PC-9 (cell line): ENCODE data around the gene PTGS2. TPM values are rescaled to one million over a fixed set of nuclear protein-coding genes. Genes with fewer than 3 reads are reported as not detected.
"Not testable (repeated sequence)": the region's sequence is repeated elsewhere in the genome, so short reads cannot be mapped to it uniquely, and the experiment has no call there.

ENCODE experiments used
- BruUV-seq: library from RNA; stranded (reverse); fragments of 400-500 nt; replicated peaks from 2 replicates; lab custom pipeline; 2021; lab: Mats Ljungman, UMichigan
- CTCF ChIA-PET: fragments of 300-600 bp; sonication (Branson Sonifier 250); formaldehyde crosslinking; loops from one replicate; lab custom pipeline; 2022; ENCODE audit warnings: antibody characterized with exemption; lab: Charles Lee
- POLR2A ChIA-PET: fragments of 300-600 bp; sonication (Branson Sonifier 250); formaldehyde crosslinking; loops from one replicate; lab custom pipeline; 2022; ENCODE audit warnings: antibody characterized with exemption; ENCODE audit not compliant: unreplicated experiment; lab: Charles Lee
- DNase-seq, 2 experiments: peaks; one replicate each; pipeline versions ENCODE4 v3.0.0 to v3.0.0-alpha.2; 2015 to 2022; ENCODE audit warnings: mixed read lengths in 1 of 2
- H2AFZ ChIP-seq: fragments of 200-600 bp; sonication (generic); 2 replicates; pipeline ENCODE4 v1.8.1; 2017; ENCODE audit warnings: antibody characterized with exemption
- H3F3A ChIP-seq: fragments of 200-600 bp; sonication (generic); 2 replicates; pipeline ENCODE4 v1.8.1; 2017; ENCODE audit warnings: antibody characterized with exemption, mild to moderate bottlenecking, low read depth; ENCODE audit not compliant: insufficient read depth
- H3K27ac ChIP-seq: fragments of 200-600 bp; sonication (generic); 2 replicates; pipeline ENCODE4 v1.6.1; 2016; ENCODE audit warnings: mixed run types
- H3K27me3 ChIP-seq: fragments of 200-600 bp; sonication (generic); 2 replicates; pipeline ENCODE4 v1.6.1; 2016; ENCODE audit warnings: low read depth, mixed run types; ENCODE audit not compliant: insufficient read depth
- H3K36me3 ChIP-seq: fragments of 200-600 bp; sonication (generic); 2 replicates; pipeline ENCODE4 v1.6.1; 2016; ENCODE audit warnings: low read depth, mixed run types
- H3K4me1 ChIP-seq: fragments of 200-600 bp; sonication (generic); replicated peaks from 2 replicates; pipeline ENCODE4 v1.6.1; 2016; ENCODE audit warnings: mixed run types; ENCODE audit not compliant: insufficient read depth
- H3K4me2 ChIP-seq: fragments of 200-600 bp; sonication (generic); 2 replicates; pipeline ENCODE4 v1.6.1; 2017; ENCODE audit warnings: mixed run types
- H3K4me3 ChIP-seq: fragments of 200-600 bp; sonication (generic); 2 replicates; pipeline ENCODE4 v1.6.1; 2016; ENCODE audit warnings: mixed run types
- H3K79me2 ChIP-seq: fragments of 200-600 bp; sonication (generic); 2 replicates; pipeline ENCODE4 v1.6.1; 2017; ENCODE audit warnings: low read depth, mixed run types
- H3K9me2 ChIP-seq: fragments of 200-600 bp; sonication (generic); 2 replicates; pipeline ENCODE4 v1.8.1; 2017; ENCODE audit warnings: mild to moderate bottlenecking; ENCODE audit not compliant: insufficient read depth
- H3K9me3 ChIP-seq: fragments of 200-600 bp; sonication (generic); 2 replicates; pipeline ENCODE4 v1.8.1; 2016; ENCODE audit warnings: low read depth; ENCODE audit not compliant: insufficient read depth
- H4K20me1 ChIP-seq: fragments of 200-600 bp; sonication (generic); 2 replicates; pipeline ENCODE4 v1.8.1; 2017; ENCODE audit not compliant: insufficient read depth
- EZH2 ChIP-seq: fragments of 200-600 bp; sonication (generic); IDR thresholded peaks from 2 replicates; pipeline ENCODE4 v1.8.0; 2017; ENCODE audit warnings: antibody characterized with exemption, low read depth
- intact Hi-C: fragments of 100-400 bp; cut with micrococcal nuclease; formaldehyde crosslinking; loops from one replicate; pipeline ENCODE4 v1.10.0; 2022; ENCODE audit not compliant: unreplicated experiment
- total RNA-seq: library from RNA; stranded (reverse); gene quantifications from 2 replicates; pipeline ENCODE4 v1.2.3, GENCODE V29; 2021
- TF ChIP-seq, protein P1 (sequence below): fragments of 200-600 bp; sonication (generic); conservative IDR thresholded peaks from 2 replicates; pipeline ENCODE4 v1.6.1; 2017; ENCODE audit warnings: mixed run types, antibody characterized with exemption, mild to moderate bottlenecking, moderate library complexity

The PTGS2 gene
- total RNA-seq, 1 experiment from 2014 or later = 0.63 TPM

GRCh38 chr1:186653312-186653711 lies 26.9 kb downstream of the PTGS2 start:
- Histone ChIP-seq H3K27me3 (no peaks in the 10 kb centered on the region), H3K9me2 (no peaks in the 10 kb centered on the region), H2AFZ (no peak overlapping the region), H4K20me1 (no peaks in the 10 kb centered on the region), H3K27ac (no peak overlapping the region), H3K4me3 (no peak overlapping the region), H3K4me1 (no peaks in the 10 kb centered on the region), H3K4me2 (no peak overlapping the region), H3K36me3 (no peaks in the 10 kb centered on the region), H3F3A (no peaks in the 10 kb centered on the region), H3K79me2 (no peaks in the 10 kb centered on the region), H3K9me3 (no peaks in the 10 kb centered on the region)
- TF ChIP-seq EZH2 = no peak
- TF ChIP-seq, protein P1, sequence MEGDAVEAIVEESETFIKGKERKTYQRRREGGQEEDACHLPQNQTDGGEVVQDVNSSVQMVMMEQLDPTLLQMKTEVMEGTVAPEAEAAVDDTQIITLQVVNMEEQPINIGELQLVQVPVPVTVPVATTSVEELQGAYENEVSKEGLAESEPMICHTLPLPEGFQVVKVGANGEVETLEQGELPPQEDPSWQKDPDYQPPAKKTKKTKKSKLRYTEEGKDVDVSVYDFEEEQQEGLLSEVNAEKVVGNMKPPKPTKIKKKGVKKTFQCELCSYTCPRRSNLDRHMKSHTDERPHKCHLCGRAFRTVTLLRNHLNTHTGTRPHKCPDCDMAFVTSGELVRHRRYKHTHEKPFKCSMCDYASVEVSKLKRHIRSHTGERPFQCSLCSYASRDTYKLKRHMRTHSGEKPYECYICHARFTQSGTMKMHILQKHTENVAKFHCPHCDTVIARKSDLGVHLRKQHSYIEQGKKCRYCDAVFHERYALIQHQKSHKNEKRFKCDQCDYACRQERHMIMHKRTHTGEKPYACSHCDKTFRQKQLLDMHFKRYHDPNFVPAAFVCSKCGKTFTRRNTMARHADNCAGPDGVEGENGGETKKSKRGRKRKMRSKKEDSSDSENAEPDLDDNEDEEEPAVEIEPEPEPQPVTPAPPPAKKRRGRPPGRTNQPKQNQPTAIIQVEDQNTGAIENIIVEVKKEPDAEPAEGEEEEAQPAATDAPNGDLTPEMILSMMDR = no peak
- BruUV-seq = no TSS peak
- intact Hi-C loops = no loop called here
- CTCF ChIA-PET = no interaction called here
- POLR2A ChIA-PET = no interaction called here
- DNase-seq = no peak

DNA sequence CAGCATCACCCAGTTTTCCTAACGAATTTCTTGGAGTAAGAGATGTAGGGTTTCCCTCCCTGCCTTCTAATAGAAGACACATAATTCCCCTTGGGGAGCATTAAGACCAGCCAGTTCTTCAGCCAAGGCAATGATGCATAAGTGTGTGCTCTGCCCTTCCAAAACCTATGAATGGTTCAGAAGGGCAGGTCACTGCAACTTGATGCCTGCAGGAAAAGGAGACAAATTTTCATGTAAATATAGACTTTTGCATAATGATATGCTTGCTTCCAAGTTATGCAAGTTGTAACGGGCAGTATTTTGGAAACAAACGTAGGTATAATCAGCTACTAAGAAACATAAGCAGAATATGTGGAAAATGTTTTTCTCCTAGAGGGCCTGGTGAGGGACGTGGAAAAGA lies 31.6 kb downstream of the PTGS2 start:
- intact Hi-C loops = no loop called here
- H3K9me3 ChIP-seq = no peaks in the 10 kb centered on the region
- no peak for DNase-seq
- H3K27ac ChIP-seq = no peak overlapping the region
- no peaks in the 10 kb centered on the region for H3K27me3 ChIP-seq
- H3K4me2 ChIP-seq = no peak overlapping the region
- no peaks in the 10 kb centered on the region for H4K20me1 ChIP-seq
- ChIA-PET CTCF (no interaction called here), POLR2A (interaction anchor here (0.6 kb wide), 1 partner anchor 17 kb away, joined by 5 read pairs; no protein-coding TSS in a partner anchor)
- TF ChIP-seq, protein P1 = no peak
- no peak for TF ChIP-seq EZH2
- H3K4me1 ChIP-seq = no peaks in the 10 kb centered on the region
- BruUV-seq = no TSS peak
- H3K9me2 ChIP-seq = no peaks in the 10 kb centered on the region
- H3F3A ChIP-seq = no peaks in the 10 kb centered on the region
- no peak overlapping the region for H2AFZ ChIP-seq
- no peaks in the 10 kb centered on the region for H3K79me2 ChIP-seq
- H3K36me3 ChIP-seq = no peaks in the 10 kb centered on the region
- no peak overlapping the region for H3K4me3 ChIP-seq

DNA sequence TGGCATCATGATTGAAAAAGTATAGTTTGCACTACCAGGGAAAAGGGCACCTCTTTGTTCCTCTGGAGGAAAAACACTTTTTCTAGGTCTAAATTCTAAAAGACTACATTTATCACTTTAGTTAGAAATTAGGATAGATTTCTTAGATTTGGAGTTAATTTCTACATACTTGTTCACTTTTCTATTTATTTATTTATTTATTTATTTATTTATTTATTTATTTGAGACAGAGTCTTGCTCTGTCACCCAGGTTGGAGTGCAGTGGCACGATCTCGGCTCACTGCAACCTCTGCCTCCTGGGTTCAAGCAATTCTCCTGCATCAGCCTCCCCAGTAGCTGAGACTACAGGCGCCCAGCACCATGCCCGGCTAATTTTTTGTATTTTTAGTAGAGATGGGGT lies 32.2 kb downstream of the PTGS2 start:
- H3K27me3 ChIP-seq, H3K4me3 ChIP-seq, intact Hi-C loops, H2AFZ ChIP-seq, BruUV-seq, POLR2A ChIA-PET, H4K20me1 ChIP-seq, CTCF ChIA-PET, H3K9me3 ChIP-seq, H3K27ac ChIP-seq, H3F3A ChIP-seq, DNase-seq, H3K9me2 ChIP-seq, H3K36me3 ChIP-seq, H3K79me2 ChIP-seq, H3K4me2 ChIP-seq, H3K4me1 ChIP-seq: not testable (repeated sequence)

GRCh38 chr1:186643614-186644013 lies 36.6 kb downstream of the PTGS2 start:
- POLR2A ChIA-PET = interaction anchor here (0.5 kb wide), 1 partner anchor 83 kb away, joined by 8 read pairs; no protein-coding TSS in a partner anchor
- no peak for DNase-seq
- Histone ChIP-seq H3K27ac (no peak overlapping the region), H3K9me2 (no peaks in the 10 kb centered on the region), H3K27me3 (no peaks in the 10 kb centered on the region), H3K36me3 (no peaks in the 10 kb centered on the region), H4K20me1 (no peaks in the 10 kb centered on the region), H3K4me1 (no peaks in the 10 kb centered on the region), H2AFZ (no peak overlapping the region), H3K4me2 (no peak overlapping the region), H3K4me3 (no peak overlapping the region), H3F3A (no peaks in the 10 kb centered on the region), H3K9me3 (no peaks in the 10 kb centered on the region), H3K79me2 (no peaks in the 10 kb centered on the region)
- CTCF ChIA-PET = no interaction called here
- no TSS peak for BruUV-seq
- intact Hi-C loops = no loop called here
- TF ChIP-seq EZH2 = no peak
- TF ChIP-seq, protein P1 = no peak

DNA sequence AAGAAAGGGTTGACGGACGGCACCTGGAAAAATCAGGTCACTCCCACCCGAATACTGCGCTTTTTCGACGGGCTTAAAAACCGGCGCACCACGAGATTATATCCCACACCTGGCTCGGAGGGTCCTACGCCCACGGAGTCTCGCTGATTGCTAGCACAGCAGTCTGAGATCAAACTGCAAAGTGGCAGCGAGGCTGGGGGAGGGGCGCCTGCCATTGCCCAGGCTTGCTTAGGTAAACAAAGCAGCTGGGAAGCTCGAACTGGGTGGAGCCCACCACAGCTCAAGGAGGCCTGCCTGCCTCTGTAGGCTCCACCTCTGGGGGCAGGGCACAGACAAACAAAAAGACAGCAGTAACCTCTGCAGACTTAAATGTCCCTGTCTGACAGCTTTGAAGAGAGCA lies 42.7 kb downstream of the PTGS2 start:
- H3K27ac ChIP-seq, CTCF ChIA-PET, H3K79me2 ChIP-seq, H3K9me2 ChIP-seq, H3K4me3 ChIP-seq, H2AFZ ChIP-seq, POLR2A ChIA-PET, BruUV-seq, H3K9me3 ChIP-seq, H3F3A ChIP-seq, H4K20me1 ChIP-seq, H3K27me3 ChIP-seq, H3K4me1 ChIP-seq, intact Hi-C loops, DNase-seq, H3K4me2 ChIP-seq, H3K36me3 ChIP-seq: not testable (repeated sequence)
